Stomach (tissue), 9 donors: Measurements from ENCODE around the gene PRKCH. TPM values are rescaled to one million over a fixed set of nuclear protein-coding genes. Genes with fewer than 3 reads are reported as not detected.

ENCODE experiments used
- DNase-seq, 2 donors: peaks; one replicate each; pipeline versions ENCODE4 v3.0.0 to v3.0.0-alpha.2; 2013 to 2019
- H3K27ac ChIP-seq, 5 donors: fragments of 200-600 bp in 4 of 5; sonication (generic) in 4 of 5; one replicate each; pipeline ENCODE4 v1.5.1; 2013 to 2019; ENCODE audit warnings: mild to moderate bottlenecking in 1 of 5, moderate library complexity in 1 of 5
- H3K27me3 ChIP-seq, 3 donors: fragments of 200-600 bp; sonication (generic); one replicate each; pipeline ENCODE4 v1.5.1; 2017 to 2019; ENCODE audit warnings: mixed run types in 1 of 3
- H3K36me3 ChIP-seq, 4 donors: fragments of 200-600 bp; sonication (generic); 1 replicate in 3 of 4; 2 replicates in 1 of 4; pipeline ENCODE4 v1.5.1; 2016 to 2019
- H3K4me1 ChIP-seq, 4 donors: fragments of 200-600 bp; sonication (generic); one replicate each; pipeline ENCODE4 v1.5.1; 2016 to 2019
- H3K4me3 ChIP-seq, 4 donors: fragments of 200-600 bp; sonication (generic) in 3 of 4; one replicate each; pipeline ENCODE4 v1.5.1; 2016 to 2019; ENCODE audit warnings: mild to moderate bottlenecking in 1 of 4
- H3K9me3 ChIP-seq, 4 donors: fragments of 200-600 bp; sonication (generic); one replicate each; pipeline ENCODE4 v1.5.1; 2016 to 2019
- EP300 ChIP-seq: sonication (generic); formaldehyde crosslinking; IDR thresholded peaks from one replicate; pipeline ENCODE4 v1.6.1; 2017; ENCODE audit warnings: antibody characterized with exemption
- POLR2A ChIP-seq, 4 donors: fragments of 450-650 bp; IDR thresholded peaks; one replicate each; pipeline ENCODE4 v1.6.1; 2016; ENCODE audit warnings: antibody characterized with exemption in 4 of 4, control low read depth in 2 of 4, mild to moderate bottlenecking in 1 of 4, moderate library complexity in 1 of 4
- POLR2AphosphoS5 ChIP-seq, 3 donors: sonication (generic); formaldehyde crosslinking; IDR thresholded peaks; one replicate each; pipeline ENCODE4 v1.6.1; 2016; ENCODE audit warnings: antibody characterized with exemption in 3 of 3
- WGBS, 5 donors: extraction: QIAGEN DNeasy Blood & Tissue Kit in 3 of 5; methylation state at CpG; one replicate each; pipeline versions ENCODE4 v1.1.5 to v1.1.7; 2013 to 2018; 5-methylcytosine and 5-hydroxymethylcytosine counted together
- intact Hi-C: fragments of 100-400 bp; cut with DNase I; formaldehyde crosslinking; loops from one replicate; pipeline ENCODE4 v1.15.1; 2023; ENCODE audit warnings: low total_unique reads
- polyA plus RNA-seq, 3 donors: library from polyadenylated mRNA; stranded (reverse); fragments of 200-250 nt; gene quantifications; one replicate each; pipeline ENCODE4 v1.2.3, GENCODE V29; 2013
- total RNA-seq, 5 donors: library from RNA; depleted of rRNA; stranded (reverse); fragments of >200 nt; gene quantifications; one replicate each; pipeline versions ENCODE4 v1.1.0 to v1.2.3, GENCODE V29; 2014 to 2016
- TF ChIP-seq, protein P1 (sequence below), 7 experiments: fragments of 450-650 bp in 4 of 7; fragments of 200-600 bp in 3 of 7; sonication (generic) in 3 of 7; IDR thresholded peaks; one replicate each; pipeline ENCODE4 v1.5.1; 2016 to 2019; ENCODE audit warnings: antibody characterized with exemption in 7 of 7, control low read depth in 2 of 7, mild to moderate bottlenecking in 1 of 7
- donor health status: healthy with polysubstance abuse.
- donor health status: Bipolar disorder and iron deficiency.
- donor health status: healthy.

Gene PRKCH
- total and polyA plus RNA-seq, 8 donors: 5.5 to 84.0 (median 14.7) TPM

DNA sequence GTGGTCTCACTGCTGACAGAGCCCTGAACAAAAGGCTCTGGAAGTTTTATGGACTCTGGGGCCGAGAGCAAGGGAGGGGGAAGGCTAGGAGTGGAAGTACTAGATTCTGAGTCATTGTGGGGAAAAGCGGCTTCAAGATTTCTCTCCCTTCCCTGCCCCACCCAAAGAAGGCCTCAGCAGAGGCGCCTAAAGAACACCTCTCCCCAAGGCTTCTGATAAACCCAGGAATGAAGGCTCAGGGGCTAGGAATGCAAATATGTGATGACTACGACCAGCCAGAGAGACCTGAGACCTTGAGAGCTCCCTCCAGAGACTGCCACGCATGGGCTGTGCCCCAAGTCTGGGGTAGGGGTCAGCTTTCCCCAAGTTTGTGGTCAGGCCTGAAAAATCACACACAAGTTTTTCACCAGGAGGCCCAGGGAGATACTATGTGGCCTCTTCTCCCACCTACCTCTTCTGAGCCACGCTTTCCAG, 243.3 kb downstream of the PRKCH start:
- intact Hi-C loops: no loop called here
- Histone ChIP-seq H3K4me3 (no peak overlapping the region), H3K27ac (peak overlapping the region in 4 of 5 donors; percentile 18 to 93 (median 87)), H3K4me1 (peaks cover 54 to 94% (median 61%) of the 10 kb centered on the region in 4 donors), H3K27me3 (no peaks in the 10 kb centered on the region), H3K9me3 (no peaks in the 10 kb centered on the region), H3K36me3 (no peaks in the 10 kb centered on the region)
- TF ChIP-seq EP300 (no peak), POLR2A (IDR thresholded peaks at IDR 0.05) (no peak), POLR2AphosphoS5 (IDR thresholded peaks at IDR 0.05) (peak in 1 of 3 donors; percentile 23)
- TF ChIP-seq, protein P1, sequence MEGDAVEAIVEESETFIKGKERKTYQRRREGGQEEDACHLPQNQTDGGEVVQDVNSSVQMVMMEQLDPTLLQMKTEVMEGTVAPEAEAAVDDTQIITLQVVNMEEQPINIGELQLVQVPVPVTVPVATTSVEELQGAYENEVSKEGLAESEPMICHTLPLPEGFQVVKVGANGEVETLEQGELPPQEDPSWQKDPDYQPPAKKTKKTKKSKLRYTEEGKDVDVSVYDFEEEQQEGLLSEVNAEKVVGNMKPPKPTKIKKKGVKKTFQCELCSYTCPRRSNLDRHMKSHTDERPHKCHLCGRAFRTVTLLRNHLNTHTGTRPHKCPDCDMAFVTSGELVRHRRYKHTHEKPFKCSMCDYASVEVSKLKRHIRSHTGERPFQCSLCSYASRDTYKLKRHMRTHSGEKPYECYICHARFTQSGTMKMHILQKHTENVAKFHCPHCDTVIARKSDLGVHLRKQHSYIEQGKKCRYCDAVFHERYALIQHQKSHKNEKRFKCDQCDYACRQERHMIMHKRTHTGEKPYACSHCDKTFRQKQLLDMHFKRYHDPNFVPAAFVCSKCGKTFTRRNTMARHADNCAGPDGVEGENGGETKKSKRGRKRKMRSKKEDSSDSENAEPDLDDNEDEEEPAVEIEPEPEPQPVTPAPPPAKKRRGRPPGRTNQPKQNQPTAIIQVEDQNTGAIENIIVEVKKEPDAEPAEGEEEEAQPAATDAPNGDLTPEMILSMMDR (IDR thresholded peaks at IDR 0.05): no peak
- DNase-seq: peak in 1 of 2 donors; percentile 72
- WGBS, 5 donors: 66 to 84% (median 77%) methylated on average over 6 of the region's 6 CpGs

DNA sequence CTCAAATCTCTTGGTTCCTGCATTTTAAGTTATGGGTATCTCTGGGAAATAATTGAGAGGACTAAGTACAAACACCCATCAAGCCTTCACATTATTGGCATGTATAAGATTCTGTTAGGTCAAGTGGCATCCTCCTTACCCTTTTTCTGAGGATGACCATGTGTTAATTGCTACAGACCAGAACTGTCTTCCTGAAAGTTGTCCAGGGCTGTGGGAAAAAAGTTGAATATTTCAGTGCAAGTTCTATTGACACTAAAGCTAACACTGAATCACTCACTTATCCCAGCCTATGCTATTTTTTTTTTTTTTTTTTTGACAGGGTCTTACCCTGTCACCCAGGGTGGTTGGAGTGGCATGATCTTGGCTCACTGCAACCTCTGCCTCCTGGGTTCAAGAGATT, 243.8 kb downstream of the PRKCH start:
- Histone ChIP-seq H3K4me1 (peaks cover 49 to 94% (median 58%) of the 10 kb centered on the region in 4 donors), H3K9me3 (no peaks in the 10 kb centered on the region), H3K27me3 (no peaks in the 10 kb centered on the region), H3K36me3 (no peaks in the 10 kb centered on the region), H3K27ac (peak overlapping the region in 4 of 5 donors; percentile 18 to 93 (median 87)), H3K4me3 (no peak overlapping the region)
- no peak for TF ChIP-seq POLR2AphosphoS5 (IDR thresholded peaks at IDR 0.05)
- TF ChIP-seq EP300: no peak
- no peak for TF ChIP-seq POLR2A (IDR thresholded peaks at IDR 0.05)
- TF ChIP-seq, protein P1 (IDR thresholded peaks at IDR 0.05): no peak
- intact Hi-C loops: no loop called here
- no peak for DNase-seq

DNA sequence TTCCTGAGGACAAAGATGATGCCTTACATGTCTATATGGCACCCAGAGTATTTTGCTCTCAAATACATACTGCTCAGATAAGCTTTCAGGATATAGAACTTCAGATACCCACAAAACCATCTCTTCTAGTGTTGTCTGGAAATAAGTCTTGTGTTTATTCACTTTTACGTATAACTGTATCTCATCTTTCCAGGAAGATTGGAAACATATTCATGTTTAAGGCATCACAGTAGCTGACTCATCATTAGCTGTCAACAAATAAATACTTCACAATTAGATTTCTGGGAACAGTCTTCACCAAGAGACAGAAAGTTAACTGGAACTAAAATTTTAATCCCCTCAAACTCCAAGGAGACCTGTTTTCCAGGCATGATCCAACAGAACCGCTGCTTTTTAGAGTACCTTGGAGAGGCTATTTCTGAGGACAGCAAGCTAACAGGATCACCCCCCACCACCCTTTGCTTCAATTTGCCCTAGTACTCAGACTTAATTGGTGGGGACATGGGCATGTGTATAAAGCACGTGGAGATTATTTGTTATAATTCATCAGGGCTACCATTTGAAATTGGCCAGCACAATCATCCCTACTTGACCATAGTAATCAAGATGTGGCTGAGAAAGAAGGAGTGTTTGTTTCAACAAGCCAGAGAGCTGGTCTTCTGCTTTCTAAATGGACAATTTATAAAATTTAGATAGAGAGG, 244.6 kb downstream of the PRKCH start:
- Histone ChIP-seq H3K27me3 (no peaks in the 10 kb centered on the region), H3K4me1 (peaks cover 42 to 94% (median 54%) of the 10 kb centered on the region in 4 donors), H3K27ac (peak overlapping the region in 3 of 5 donors; percentile 27 to 90 (median 42)), H3K36me3 (no peaks in the 10 kb centered on the region), H3K4me3 (no peak overlapping the region), H3K9me3 (no peaks in the 10 kb centered on the region)
- TF ChIP-seq, protein P1 (IDR thresholded peaks at IDR 0.05): no peak
- TF ChIP-seq POLR2AphosphoS5 (IDR thresholded peaks at IDR 0.05) (no peak), POLR2A (IDR thresholded peaks at IDR 0.05) (no peak), EP300 (no peak)
- DNase-seq: no peak
- intact Hi-C loops: no loop called here
- 75 to 84% (median 80%) methylated on average over 3 of the region's 3 CpGs for WGBS, 5 donors

DNA sequence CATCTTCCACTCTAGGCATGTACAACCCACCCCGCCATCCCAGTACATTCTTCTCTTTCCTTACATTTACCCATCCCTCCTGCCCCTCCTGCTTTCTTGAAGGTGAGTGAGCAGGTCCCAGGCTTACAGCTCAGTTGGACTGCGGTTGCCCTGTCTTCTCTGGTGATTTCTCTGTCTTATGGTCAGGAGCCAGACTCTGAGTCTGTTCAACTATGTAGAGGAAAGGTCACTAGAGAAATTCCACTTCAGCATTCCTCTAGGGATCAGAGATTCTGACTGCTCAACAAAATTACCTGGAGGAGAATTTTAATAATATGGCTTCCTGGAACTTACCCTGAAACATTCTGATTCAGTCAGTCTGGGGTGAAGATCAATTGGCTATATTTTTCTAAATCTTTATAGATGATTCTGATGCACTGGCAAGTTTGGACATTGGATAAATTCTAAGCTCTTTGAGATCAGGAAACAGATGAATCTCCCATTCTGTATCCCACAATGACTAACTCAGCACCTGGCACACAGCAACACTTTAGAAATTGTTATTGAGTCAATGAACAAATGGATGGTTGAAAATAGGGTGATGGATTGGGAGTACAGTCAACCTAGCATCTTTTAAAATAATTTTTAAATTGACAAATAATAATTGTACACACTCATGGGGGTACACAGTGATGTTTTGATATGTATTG, 245.3 kb downstream of the PRKCH start:
- H3K36me3 ChIP-seq: no peaks in the 10 kb centered on the region
- H3K27me3 ChIP-seq: no peaks in the 10 kb centered on the region
- H3K4me3 ChIP-seq: no peak overlapping the region
- intact Hi-C loops: no loop called here
- DNase-seq: no peak
- TF ChIP-seq, protein P1 (IDR thresholded peaks at IDR 0.05): no peak
- TF ChIP-seq POLR2A (IDR thresholded peaks at IDR 0.05) (no peak), EP300 (no peak), POLR2AphosphoS5 (IDR thresholded peaks at IDR 0.05) (no peak)
- no peaks in the 10 kb centered on the region for H3K9me3 ChIP-seq
- H3K27ac ChIP-seq: peak overlapping the region in 3 of 5 donors; percentile 27 to 90 (median 42)
- peaks cover 37 to 87% (median 47%) of the 10 kb centered on the region in 4 donors for H3K4me1 ChIP-seq
- 88 to 97% (median 93%) methylated on average over 2 of the region's 2 CpGs for WGBS, 5 donors
